ENCODE data around the gene CYP4F11.
"Not testable (repeated sequence)": the region's sequence is repeated elsewhere in the genome, so short reads cannot be mapped to it uniquely, and the experiment has no call there.

Gene CYP4F11

DNA sequence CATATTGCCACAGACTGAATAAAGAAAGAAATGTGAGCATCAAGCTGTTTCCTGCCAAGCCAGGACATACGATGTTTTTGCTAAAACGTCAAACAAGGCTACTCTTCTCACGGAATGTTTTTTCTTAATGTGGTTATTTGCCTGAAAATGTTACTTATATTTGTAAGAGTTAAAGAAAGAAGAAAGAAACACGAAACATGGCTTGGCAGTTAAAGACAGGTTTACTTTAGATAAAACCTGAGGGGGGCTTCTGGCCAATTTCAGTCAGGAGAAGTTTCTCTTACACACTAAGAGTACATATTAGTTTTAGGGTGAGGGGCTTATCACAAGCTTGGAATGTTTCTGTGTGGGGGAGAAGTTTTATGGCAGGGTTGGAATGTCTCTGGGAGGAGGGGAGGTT lies 10.1 kb upstream of the CYP4F11 start:
- DNase-seq (ENCODE audit: low read depth): no peak
- H3K4me3 ChIP-seq (ENCODE audit: control insufficient read depth, low read depth, low read length): no peak overlapping the region
- TF ChIP-seq, protein P1, sequence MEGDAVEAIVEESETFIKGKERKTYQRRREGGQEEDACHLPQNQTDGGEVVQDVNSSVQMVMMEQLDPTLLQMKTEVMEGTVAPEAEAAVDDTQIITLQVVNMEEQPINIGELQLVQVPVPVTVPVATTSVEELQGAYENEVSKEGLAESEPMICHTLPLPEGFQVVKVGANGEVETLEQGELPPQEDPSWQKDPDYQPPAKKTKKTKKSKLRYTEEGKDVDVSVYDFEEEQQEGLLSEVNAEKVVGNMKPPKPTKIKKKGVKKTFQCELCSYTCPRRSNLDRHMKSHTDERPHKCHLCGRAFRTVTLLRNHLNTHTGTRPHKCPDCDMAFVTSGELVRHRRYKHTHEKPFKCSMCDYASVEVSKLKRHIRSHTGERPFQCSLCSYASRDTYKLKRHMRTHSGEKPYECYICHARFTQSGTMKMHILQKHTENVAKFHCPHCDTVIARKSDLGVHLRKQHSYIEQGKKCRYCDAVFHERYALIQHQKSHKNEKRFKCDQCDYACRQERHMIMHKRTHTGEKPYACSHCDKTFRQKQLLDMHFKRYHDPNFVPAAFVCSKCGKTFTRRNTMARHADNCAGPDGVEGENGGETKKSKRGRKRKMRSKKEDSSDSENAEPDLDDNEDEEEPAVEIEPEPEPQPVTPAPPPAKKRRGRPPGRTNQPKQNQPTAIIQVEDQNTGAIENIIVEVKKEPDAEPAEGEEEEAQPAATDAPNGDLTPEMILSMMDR (conservative IDR thresholded peaks at IDR 0.05; ENCODE audit: control insufficient read depth, insufficient read depth, low read depth, low read length): no peak

DNA sequence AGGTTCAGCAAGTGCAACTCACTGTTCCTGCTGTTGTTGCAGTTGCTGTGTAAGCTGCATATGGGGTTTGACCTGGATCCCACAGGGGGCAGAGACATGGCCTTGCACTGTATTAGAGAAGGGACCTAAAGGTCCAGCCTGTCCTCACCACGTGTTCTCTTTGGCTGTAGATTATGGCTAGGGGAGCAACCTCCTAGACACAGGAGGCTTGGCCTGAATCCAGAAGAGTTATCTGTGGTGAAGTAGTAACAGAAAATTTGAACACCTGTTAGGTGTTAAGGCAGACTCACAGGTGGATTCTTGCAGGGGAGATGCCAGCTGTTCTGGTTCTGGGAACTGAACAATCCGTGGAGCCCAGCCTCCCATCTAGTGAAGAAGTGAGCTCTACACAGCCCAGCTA lies 3.4 kb upstream of the CYP4F11 start:
- no peak overlapping the region for H3K4me3 ChIP-seq (ENCODE audit: control insufficient read depth, low read depth, low read length)
- TF ChIP-seq, protein P1 (conservative IDR thresholded peaks at IDR 0.05; ENCODE audit: control insufficient read depth, insufficient read depth, low read depth, low read length): no peak
- DNase-seq (ENCODE audit: low read depth): no peak

DNA sequence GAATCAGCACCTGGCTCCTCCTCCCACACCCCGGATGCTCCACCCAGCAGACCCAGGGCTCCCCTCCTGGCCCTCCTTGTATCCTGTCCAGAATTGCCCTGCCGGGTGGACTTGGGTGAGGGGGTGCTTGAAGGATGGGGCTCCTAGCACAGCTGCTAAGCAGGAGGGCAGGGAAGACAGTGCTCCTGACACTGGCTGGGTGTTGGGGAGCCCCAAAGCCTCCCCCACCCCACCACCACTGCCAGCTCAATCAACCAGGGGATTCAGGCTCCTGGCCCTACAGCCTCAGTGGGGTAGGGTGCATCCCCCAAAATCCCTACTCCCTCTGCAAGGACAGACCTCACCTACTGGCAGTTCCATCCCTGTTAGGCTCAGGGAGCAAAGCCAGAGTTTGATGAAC lies 2.6 kb upstream of the CYP4F11 start:
- DNase-seq (ENCODE audit: low read depth): no peak
- TF ChIP-seq, protein P1 (conservative IDR thresholded peaks at IDR 0.05; ENCODE audit: control insufficient read depth, insufficient read depth, low read depth, low read length): no peak
- no peak overlapping the region for H3K4me3 ChIP-seq (ENCODE audit: control insufficient read depth, low read depth, low read length)

- DNase-seq (ENCODE audit: low read depth): no peak
- TF ChIP-seq, protein P1 (conservative IDR thresholded peaks at IDR 0.05; ENCODE audit: control insufficient read depth, insufficient read depth, low read depth, low read length): no peak
- H3K4me3 ChIP-seq (ENCODE audit: control insufficient read depth, low read depth, low read length): no peak overlapping the region
These were observed 1.8 kb upstream of the CYP4F11 start for GRCh38 chr19:15936173-15936572.

DNA sequence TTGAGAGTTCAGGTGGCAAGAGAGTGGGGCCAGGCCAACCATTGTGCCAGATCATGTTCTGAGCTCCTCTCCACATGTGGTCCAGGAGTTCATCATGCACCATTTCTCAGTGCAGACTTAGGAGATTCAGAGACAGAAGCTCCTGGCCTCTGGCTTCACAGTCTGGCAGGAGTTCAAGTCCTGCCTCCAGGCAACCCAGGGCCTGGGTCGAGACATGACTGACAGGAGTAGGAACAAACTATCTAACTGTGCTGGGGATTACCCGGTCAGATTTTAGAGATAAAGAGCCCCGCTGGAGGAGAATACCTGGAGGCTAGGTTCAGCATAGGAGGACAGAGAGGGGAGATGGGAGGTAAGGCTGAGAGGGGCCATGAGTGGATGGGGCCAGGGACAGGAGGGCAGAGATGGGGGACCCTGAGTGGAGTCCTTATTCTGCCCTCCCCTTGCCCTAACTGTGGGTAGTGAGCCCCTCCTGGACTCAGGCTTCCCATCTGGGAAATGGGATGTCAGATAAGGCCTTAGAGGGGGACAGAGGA lies 906 bp upstream of the CYP4F11 start:
- no peak for DNase-seq (ENCODE audit: low read depth)
- no peak overlapping the region for H3K4me3 ChIP-seq (ENCODE audit: control insufficient read depth, low read depth, low read length)
- TF ChIP-seq, protein P1 (conservative IDR thresholded peaks at IDR 0.05; ENCODE audit: control insufficient read depth, insufficient read depth, low read depth, low read length): no peak

GRCh38 chr19:15933761-15934331 lies 483 bp downstream of the CYP4F11 start:
- H3K4me3 ChIP-seq (ENCODE audit: control insufficient read depth, low read depth, low read length); DNase-seq (ENCODE audit: low read depth): not testable (repeated sequence)

DNA sequence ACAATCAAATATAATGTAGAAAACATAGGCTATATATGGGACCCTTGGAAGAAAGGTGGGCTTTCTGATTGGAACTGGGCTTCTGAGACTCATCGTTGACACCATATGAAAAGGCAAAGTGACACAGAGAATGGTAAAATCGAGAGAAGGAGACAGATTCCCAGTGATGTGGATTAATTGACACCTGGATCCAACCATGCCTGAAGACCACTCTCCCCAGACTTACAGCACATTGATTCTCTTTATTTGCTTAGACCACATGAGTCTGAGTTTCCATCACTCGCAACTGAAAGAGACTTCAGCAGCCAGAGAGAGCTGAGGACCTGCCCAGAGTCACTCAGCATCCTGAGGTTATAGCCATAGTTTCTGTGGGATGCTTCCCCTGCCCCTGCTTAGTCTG lies 6.0 kb downstream of the CYP4F11 start:
- H3K4me3 ChIP-seq (ENCODE audit: control insufficient read depth, low read depth, low read length): no peak overlapping the region
- no peak for DNase-seq (ENCODE audit: low read depth)
- TF ChIP-seq, protein P1 (conservative IDR thresholded peaks at IDR 0.05; ENCODE audit: control insufficient read depth, insufficient read depth, low read depth, low read length): no peak
